ENCODE data around the gene AGO3.
"Not testable (repeated sequence)": the region's sequence is repeated elsewhere in the genome, so short reads cannot be mapped to it uniquely, and the experiment has no call there.

AGO3 gene

GRCh38 chr1:36008546-36009197, 77.8 kb downstream of the AGO3 start:
- no peak for DNase-seq (ENCODE audit: low read depth)

DNA sequence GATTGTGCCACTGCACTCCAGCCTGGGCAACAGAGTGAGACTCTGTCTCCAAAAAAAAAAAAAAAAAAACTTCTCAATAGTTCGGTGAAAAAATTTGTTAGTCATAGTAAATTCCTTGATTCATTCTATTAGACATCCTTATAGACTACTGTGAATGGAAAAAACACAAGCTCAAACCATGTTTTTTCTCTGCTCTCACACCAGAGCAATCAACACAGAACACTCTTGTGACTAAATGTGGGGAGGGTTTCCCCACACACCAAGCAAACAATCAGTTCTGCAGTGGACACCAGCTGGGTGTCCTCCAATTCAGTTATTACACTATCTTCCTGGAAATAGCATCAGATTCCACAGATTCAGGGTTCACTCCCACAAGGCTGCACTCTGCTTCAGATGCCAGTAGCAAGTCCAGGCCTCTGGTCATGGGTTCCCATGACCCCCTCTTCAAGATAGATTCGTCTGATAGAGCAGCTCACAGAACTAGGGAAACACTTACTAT, 83.9 kb downstream of the AGO3 start:
- DNase-seq (ENCODE audit: low read depth): no peak

GRCh38 chr1:36016686-36017085, 85.8 kb downstream of the AGO3 start:
- no peak for DNase-seq (ENCODE audit: low read depth)

- DNase-seq (ENCODE audit: low read depth): no peak
Measured at GRCh38 chr1:36023098-36023769, 92.3 kb downstream of the AGO3 start.

GRCh38 chr1:36024024-36024423, 93.1 kb downstream of the AGO3 start:
- not testable (repeated sequence) for DNase-seq (ENCODE audit: low read depth)

- no peak for DNase-seq (ENCODE audit: low read depth)
Measured at GRCh38 chr1:36024847-36025246, 93.9 kb downstream of the AGO3 start.

GRCh38 chr1:36027766-36028165, 96.9 kb downstream of the AGO3 start:
- no peak for DNase-seq (ENCODE audit: low read depth)

DNA sequence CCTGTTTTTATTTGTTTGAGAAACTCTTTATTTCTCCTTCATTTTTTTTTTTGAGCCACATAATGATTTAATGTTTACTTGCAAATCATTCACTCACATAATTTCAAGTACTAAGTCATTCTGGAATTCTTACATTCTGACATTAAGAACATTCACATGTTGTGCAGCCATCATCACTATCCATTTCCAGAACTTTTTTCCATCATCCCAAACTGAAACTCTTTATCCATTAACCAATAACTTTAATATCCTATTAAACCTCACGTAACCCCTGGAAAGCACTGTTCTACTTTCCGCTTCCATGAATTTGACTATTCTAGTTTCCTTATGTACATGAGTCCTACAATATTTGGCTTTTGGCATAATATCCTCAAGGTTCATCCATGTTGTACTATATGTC, 100.5 kb downstream of the AGO3 start:
- DNase-seq (ENCODE audit: low read depth): no peak

DNA sequence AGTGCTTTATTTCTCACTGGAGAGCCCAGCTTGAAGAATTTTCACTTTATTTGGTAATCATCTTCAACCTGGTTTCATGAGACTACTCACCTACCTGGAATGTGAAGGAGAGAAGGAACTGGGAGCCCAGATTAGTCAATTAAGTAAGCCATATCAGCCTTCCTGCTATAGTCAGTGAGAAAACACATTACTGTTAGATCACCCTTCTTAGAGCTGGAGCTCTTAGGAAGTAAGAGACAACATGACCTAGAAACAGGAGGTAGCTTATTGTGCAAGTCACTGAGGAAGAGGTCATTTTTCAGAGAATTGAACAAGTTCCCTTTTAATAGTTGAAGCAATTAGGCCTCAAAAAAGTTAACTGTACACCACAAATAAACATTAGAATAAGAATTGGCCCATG, 103.8 kb downstream of the AGO3 start:
- DNase-seq (ENCODE audit: low read depth): no peak

- DNase-seq (ENCODE audit: low read depth): no peak
Measured at GRCh38 chr1:36035154-36035553, 104.2 kb downstream of the AGO3 start.

- no peak for DNase-seq (ENCODE audit: low read depth)
Measured at GRCh38 chr1:36040238-36040637, 109.3 kb downstream of the AGO3 start.

GRCh38 chr1:36051821-36052220, 120.9 kb downstream of the AGO3 start:
- no peak for DNase-seq (ENCODE audit: low read depth)

DNA sequence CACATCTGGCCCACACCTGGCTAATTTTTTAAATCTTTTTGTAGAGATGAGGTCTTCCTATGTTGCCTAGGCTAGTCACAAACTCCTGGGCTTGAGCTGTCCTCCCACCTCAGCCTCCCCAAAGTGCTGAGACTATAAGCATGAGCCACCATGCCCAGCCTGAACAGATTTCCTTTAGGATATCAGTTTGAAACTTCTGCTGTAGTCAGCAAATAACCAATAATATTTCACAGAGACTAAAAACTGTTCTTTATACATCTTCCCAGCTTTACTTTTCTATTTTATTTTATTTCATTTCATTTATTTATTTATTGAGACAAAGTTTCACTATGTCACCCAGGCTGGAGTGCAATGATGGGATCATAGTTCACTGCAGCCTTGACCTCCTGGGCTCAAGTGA, 123.1 kb downstream of the AGO3 start:
- no peak for DNase-seq (ENCODE audit: low read depth)

DNA sequence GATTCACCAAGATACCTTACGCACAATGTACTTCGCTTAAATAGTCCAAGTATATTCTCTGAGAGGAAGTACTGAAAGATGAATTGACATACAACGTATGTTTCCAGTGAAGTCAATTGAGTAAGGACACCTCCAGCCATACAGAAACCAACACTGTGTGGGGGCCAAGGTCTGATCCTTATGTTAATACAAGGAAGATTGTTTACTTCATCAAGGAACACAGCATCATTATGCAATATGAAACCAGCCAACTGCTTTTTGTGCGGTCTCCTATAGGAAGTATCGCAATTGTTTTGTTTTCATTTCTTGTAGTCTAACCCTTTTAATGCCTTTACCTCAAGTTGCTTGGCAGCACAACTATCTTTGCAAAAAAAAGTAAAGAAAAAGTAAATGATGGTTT, 124.8 kb downstream of the AGO3 start:
- DNase-seq (ENCODE audit: low read depth): no peak

- DNase-seq (ENCODE audit: low read depth): no peak
Measured at GRCh38 chr1:36062315-36062714, 131.4 kb downstream of the AGO3 start.

GRCh38 chr1:36067871-36068270, 137.0 kb downstream of the AGO3 start:
- DNase-seq (ENCODE audit: low read depth): no peak

DNA sequence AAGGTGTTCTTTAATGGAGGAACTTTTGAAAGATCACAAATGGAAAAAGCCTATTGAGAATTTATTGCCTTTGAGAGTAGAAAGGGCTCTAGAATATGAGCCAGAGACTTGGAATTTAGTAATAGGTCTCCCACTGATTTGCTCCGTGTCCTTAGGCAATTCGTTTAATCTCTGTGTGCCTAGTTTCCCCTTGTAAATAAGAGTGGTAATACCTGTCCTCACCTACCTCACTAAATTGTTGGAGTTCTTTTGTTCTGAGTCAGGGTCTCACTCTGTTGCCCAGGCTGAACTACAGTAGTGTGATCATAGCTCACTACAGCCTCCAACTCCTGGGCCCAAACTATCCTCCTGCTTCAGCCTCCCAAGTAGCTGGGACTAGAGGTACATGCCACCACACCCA, 138.0 kb downstream of the AGO3 start:
- no peak for DNase-seq (ENCODE audit: low read depth)

DNA sequence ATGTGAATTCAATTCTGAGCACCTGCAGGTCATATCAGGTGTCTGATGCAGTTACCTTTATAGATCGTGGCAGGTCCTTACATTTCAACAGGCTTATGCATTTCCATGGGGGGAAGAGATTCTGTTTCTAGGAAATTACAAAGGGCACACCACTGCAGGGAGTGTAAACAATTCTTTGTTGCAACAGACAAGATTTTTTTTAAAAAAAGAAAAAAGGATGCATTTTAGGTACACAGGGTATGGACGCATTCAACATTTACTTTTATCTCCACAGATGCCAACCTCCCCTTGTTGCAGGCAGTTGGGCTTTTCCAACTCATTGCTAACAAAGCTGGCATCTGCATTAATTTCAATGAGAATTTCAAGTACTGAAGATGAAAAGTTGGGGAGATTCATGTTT, 139.4 kb downstream of the AGO3 start:
- DNase-seq (ENCODE audit: low read depth): no peak

- DNase-seq (ENCODE audit: low read depth): no peak
Measured at GRCh38 chr1:36076979-36077573, 146.2 kb downstream of the AGO3 start.

DNA sequence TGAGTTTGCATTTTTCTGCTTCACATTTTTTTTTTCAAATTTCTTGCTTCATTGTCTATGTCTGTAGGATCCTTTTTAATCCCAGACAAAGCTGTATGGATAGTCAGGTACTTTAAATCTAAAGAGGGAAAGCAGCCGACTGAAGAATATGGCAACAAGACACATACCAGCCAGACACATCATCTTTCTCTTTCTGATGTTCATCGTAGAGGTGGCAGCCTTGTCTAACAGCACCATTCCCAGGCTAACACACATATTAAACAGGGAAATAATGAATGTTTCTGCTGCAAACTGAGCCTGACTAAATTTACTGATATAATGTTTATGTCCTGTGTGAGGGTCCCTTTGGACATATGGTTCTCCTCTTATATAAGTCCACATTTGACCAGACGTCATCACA, 149.3 kb downstream of the AGO3 start:
- DNase-seq (ENCODE audit: low read depth): no peak

GRCh38 chr1:36080801-36081200, 149.9 kb downstream of the AGO3 start:
- no peak for DNase-seq (ENCODE audit: low read depth)

DNA sequence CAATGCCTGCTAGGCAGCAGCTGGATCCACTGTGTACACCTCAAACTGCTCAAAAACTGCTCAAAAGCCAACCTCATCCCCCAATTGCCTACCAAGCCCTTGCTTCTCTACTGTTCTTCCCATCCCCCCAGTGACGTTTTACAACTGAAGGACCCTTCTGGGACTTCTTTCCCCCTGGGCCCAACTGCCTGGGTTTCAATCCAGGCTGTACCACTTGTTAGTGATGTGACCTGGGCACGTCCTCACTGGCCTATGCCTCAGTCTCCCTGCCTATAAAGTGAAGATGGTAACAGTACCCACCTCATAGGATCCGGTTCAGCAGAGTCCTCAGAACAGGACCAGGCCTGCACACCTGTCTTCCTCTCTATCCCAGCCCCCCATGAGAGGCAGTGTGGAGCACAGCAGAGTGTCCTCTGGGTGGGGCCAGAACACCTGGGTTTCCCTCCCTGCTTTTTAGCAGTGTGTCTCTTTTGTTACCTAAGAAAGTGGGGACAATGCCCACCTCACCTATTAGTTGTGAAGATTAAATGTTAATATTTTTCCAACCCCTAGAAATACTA, 151.1 kb downstream of the AGO3 start:
- no peak for DNase-seq (ENCODE audit: low read depth)

DNA sequence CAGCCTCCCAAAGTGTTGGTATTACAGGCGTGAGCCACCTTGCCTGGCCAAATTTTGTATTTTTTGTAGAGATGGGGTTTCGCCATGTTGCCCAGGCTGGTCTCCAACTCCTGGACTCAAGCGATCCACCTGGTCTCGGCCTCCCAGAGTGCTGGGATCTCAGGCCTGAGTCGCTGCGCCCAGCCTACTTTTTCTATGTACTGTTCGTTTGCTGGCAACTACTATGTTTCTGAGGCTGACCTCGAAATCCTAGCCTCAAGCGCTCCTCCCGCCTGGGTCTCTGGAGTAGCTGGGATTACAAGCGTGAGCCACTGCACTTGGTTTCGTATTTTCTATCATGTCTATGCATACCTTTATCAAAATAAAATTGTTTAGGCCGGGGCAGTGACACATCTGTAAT, 152.3 kb downstream of the AGO3 start:
- no peak for DNase-seq (ENCODE audit: low read depth)

Data from activated T-helper 1 cell treated with Interleukin-2 at 50 U/mL for 16 hours (primary cell).